ENCODE data around the gene CDH18.
"Not testable (repeated sequence)": the region's sequence is repeated elsewhere in the genome, so short reads cannot be mapped to it uniquely, and the experiment has no call there.

CDH18 gene

GRCh38 chr5:19806756-19807155, 181.2 kb downstream of the CDH18 start:
- no peak for TF ChIP-seq CTCF (conservative IDR thresholded peaks at IDR 0.05; ENCODE audit: control insufficient read depth, insufficient read depth, low read depth, low read length)
- H3K4me3 ChIP-seq (ENCODE audit: control insufficient read depth, low read depth, low read length): no peak overlapping the region
- no peak for DNase-seq (ENCODE audit: low read depth)

GRCh38 chr5:19802686-19803085, 185.3 kb downstream of the CDH18 start:
- DNase-seq (ENCODE audit: low read depth): no peak
- TF ChIP-seq CTCF (conservative IDR thresholded peaks at IDR 0.05; ENCODE audit: control insufficient read depth, insufficient read depth, low read depth, low read length): no peak
- no peak overlapping the region for H3K4me3 ChIP-seq (ENCODE audit: control insufficient read depth, low read depth, low read length)

- TF ChIP-seq CTCF (conservative IDR thresholded peaks at IDR 0.05; ENCODE audit: control insufficient read depth, insufficient read depth, low read depth, low read length): no peak
- DNase-seq (ENCODE audit: low read depth): peak; percentile 2
- H3K4me3 ChIP-seq (ENCODE audit: control insufficient read depth, low read depth, low read length): no peak overlapping the region
Measured at GRCh38 chr5:19795218-19795617, 192.8 kb downstream of the CDH18 start.

GRCh38 chr5:19790829-19791466, 197.1 kb downstream of the CDH18 start:
- DNase-seq (ENCODE audit: low read depth): no peak
- no peak overlapping the region for H3K4me3 ChIP-seq (ENCODE audit: control insufficient read depth, low read depth, low read length)
- no peak for TF ChIP-seq CTCF (conservative IDR thresholded peaks at IDR 0.05; ENCODE audit: control insufficient read depth, insufficient read depth, low read depth, low read length)

GRCh38 chr5:19782566-19782965, 205.4 kb downstream of the CDH18 start:
- H3K4me3 ChIP-seq (ENCODE audit: control insufficient read depth, low read depth, low read length): no peak overlapping the region
- DNase-seq (ENCODE audit: low read depth): no peak
- TF ChIP-seq CTCF (conservative IDR thresholded peaks at IDR 0.05; ENCODE audit: control insufficient read depth, insufficient read depth, low read depth, low read length): no peak

- H3K4me3 ChIP-seq (ENCODE audit: control insufficient read depth, low read depth, low read length): no peak overlapping the region
- TF ChIP-seq CTCF (conservative IDR thresholded peaks at IDR 0.05; ENCODE audit: control insufficient read depth, insufficient read depth, low read depth, low read length): no peak
- no peak for DNase-seq (ENCODE audit: low read depth)
Measured at GRCh38 chr5:19777363-19777762, 210.6 kb downstream of the CDH18 start.

GRCh38 chr5:19776886-19777285, 211.1 kb downstream of the CDH18 start:
- not testable (repeated sequence) for H3K4me3 ChIP-seq (ENCODE audit: control insufficient read depth, low read depth, low read length); DNase-seq (ENCODE audit: low read depth)

Measured in fibroblast of mammary gland (primary cell).